HG03342 (cell line): ENCODE results near the gene OPN1SW.

ENCODE experiments used
- ATAC-seq: cut with Tn5 transposase; IDR thresholded peaks from one replicate; pipeline ENCODE4 v1.9.1; 2021; ENCODE audit warnings: mild to moderate bottlenecking, moderate library complexity; ENCODE audit not compliant: unreplicated experiment

Gene OPN1SW

GRCh38 chr7:128759242-128759641, 16.4 kb downstream of the OPN1SW start:
- ATAC-seq: no peak

- no peak for ATAC-seq
Measured at GRCh38 chr7:128758553-128758952, 17.0 kb downstream of the OPN1SW start.

DNA sequence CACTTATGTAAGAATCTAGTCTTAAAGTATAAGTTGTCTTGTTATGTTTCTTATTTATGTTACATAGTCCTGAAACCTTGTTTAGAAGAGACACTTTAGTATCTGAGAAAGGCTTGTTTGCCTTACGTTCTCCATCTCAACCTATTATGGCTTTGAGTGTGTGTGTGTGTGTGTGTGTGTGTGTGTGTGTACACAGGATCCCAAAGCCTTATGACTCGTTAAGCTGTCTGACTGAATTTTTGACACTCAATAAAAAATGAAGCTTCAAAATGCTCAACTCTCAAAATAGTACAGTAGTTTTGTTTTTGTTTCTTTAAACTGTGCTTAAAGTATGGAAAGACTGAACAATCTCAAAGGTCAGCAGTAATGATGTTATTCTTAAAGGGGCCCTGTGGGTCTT, 18.4 kb downstream of the OPN1SW start:
- no peak for ATAC-seq

GRCh38 chr7:128755819-128756476, 19.6 kb downstream of the OPN1SW start:
- ATAC-seq: no peak

DNA sequence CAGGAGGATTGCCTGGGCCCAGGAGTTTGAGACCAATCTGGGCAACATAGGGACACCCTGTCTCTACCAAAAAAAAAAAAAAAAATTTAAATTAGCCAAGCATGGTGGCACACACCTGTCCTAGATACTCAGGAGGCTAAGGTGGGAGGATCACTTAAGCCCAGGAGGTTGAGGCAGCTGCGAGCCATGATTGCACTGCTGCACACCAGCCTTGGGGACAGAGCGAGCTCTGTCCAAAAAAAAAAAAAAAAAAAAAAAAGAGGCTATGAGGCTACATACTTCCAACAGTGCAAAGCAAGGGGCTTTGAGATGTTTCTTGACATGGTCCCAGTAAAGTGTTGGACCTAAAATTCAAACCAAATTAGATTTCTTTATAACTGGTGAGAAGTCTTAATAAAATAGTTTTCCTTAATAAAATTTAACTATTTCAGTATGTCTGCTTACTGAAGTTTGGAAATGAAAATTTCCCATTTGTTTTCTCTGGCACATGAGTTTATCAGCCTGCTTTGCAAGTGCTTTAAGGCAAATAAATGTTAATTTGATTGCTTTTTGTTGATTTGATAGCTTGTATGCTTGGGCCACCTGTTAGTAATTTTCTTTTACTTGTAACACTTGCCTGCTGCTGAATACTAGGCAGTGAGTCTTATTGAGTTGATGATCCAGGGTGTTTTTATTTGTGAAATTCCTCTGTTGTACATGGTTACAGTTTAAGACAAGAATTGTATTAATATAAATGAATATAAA, 20.3 kb downstream of the OPN1SW start:
- no peak for ATAC-seq

- no peak for ATAC-seq
Measured at GRCh38 chr7:128752251-128752650, 23.3 kb downstream of the OPN1SW start.

- ATAC-seq: no peak
Measured at GRCh38 chr7:128747327-128748079, 28.1 kb downstream of the OPN1SW start.

- no peak for ATAC-seq
Measured at GRCh38 chr7:128745706-128746105, 29.9 kb downstream of the OPN1SW start.

DNA sequence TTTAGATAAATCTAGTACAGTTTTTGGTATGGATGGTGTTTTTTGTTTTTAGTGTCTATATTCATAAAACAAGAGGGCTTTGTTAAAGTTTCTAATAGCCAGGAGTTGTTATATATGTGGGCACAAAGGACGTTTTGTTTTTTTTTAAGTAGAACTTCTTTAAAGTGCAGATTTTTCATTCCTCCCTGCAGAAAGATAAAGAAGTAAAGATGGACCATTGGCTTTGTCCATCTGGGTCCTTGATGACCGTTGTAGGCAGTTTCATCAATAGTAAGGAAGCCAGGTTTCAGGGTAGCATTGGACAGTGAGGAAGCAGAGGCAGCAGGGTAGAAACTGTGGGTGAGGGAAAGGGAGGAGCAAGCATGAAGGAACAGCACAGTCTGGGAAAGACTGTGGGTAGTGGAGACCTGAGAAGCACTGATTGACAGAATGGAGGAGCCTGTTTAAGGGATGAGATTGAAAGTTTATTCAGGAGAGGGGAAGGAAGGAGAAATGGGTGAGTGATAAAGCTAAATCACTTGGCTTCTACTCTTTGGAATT, 31.2 kb downstream of the OPN1SW start:
- no peak for ATAC-seq

DNA sequence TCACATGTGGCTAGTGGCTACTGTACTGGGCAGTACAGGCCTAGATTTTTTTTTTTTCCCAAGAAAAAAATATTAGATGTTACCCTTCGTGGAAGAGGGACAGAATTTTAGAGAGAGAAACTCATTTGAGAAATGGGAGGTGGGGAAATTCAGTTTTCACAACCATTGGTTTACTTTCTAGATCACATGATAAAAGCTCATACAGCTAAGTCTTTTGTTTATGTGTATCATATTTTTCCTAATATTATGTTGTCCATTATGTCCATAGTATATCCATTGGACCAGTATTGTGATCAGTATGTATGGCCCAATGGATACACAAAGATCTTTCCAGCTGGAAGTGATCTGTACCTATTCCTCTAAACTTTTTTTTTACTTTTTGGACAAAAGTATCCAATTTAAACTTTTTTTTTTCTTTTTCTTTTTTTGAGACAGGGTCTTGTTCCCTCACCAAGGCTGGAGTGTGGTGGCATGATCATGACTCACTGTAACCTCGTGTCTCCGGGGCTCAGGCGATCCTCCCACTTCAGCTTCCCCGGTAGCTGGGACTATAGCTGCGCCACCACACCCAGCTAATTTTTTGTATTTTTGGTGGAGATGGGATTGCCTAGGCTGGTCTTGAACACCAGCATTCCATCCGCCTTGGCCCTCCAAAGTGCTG, 32.4 kb downstream of the OPN1SW start:
- ATAC-seq: no peak

DNA sequence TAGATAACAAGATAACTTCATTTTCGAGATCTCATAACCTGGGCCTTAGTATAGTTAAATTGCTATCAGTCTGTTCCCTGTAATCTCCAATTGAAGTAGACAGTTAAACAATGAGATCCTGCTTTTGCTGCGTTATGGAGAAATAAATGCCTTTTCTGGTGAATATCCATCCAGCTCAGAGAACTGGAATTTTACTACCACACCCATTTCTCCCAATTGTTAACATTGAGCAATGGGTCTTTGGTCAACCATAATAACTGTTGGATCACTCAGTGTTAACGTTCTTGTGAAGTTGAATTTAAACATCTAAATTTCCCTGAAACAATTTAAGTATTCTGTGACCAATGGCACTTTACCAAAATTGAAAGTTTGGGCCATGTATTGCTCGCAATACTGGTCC, 33.4 kb downstream of the OPN1SW start:
- ATAC-seq: no peak

- no peak for ATAC-seq
Measured at GRCh38 chr7:128741491-128741890, 34.1 kb downstream of the OPN1SW start.

DNA sequence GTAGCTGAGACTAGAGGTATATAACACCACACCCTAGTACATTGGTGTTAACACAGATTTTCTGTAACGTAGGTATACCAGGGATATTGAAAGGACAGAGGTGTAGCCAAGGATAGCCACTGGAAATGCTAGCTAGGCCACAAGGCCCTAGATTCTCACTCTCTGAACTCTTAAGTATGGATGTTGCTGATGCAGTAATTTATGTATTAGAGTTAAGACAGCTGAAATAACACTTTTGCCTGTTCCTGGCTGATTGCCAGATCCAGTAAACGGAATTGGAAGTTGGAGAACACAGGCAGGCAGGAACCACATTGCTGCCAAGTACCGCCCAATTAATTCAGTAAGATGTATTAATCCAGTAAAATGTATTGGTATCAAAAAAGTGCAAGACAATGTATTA, 34.6 kb downstream of the OPN1SW start:
- no peak for ATAC-seq

DNA sequence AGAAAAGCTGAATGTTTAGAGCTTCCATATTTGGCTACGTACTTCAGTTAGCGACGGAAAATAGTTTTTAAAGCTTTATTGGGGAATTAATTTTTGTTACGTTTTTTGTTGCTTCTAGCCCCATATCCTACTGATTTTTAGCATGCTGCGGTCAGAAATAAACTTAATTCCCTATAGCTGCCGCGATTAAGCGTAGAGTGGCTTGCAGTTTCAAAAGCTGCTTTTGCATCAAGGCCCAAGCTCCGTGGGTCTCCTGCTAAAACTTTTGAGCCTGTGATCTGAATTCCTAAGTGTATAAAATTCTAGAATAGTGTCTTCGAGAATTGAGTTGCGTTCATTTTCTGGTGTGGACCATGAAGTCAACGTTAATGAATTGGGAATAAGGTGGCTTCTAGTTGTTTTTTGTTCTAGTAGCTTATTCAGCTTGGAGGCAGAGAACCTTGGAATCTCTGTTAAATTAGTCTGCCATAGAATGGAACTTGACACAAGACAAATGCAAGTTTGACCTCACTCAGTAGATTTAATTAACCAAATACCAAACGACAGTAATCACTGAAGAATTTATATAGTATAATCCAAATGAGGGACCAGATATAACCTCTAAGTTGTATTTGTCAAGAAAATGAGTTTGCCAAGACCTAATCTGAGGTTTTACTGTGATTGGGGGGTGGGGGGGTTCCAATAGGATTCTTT, 35.5 kb downstream of the OPN1SW start:
- no peak for ATAC-seq

- peak; percentile 98 for ATAC-seq
Measured at GRCh38 chr7:128739048-128739962, 36.3 kb downstream of the OPN1SW start, which contains the start of gene CALU. Gene CALU, plus strand, starts transcription at chr7:128739359. Its CDS starts 9,225 bp downstream, at chr7:128748584.

DNA sequence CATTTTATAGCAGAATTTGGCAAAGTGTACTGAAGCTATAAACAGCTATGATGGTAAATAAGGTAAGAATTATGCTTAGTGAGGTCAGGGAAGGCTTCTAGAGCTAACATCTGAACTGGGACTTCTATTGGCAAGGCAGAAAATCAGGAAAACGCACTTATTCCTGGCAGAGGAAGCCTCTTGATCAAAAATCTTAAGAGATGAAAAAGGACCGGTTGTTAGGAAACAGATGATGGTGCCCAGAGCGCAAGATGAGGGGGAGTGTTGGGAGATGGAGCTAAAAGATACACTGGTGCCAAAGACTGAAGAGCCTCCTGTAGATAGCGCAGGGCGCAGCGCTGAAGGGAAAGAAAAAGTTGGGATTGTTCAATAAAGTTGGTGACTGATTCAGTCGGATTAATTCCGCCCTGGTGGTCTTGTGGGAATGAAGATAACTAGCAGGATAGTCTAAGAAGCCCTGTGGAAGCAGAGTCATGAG, 37.0 kb downstream of the OPN1SW start:
- peak; percentile 6 for ATAC-seq

DNA sequence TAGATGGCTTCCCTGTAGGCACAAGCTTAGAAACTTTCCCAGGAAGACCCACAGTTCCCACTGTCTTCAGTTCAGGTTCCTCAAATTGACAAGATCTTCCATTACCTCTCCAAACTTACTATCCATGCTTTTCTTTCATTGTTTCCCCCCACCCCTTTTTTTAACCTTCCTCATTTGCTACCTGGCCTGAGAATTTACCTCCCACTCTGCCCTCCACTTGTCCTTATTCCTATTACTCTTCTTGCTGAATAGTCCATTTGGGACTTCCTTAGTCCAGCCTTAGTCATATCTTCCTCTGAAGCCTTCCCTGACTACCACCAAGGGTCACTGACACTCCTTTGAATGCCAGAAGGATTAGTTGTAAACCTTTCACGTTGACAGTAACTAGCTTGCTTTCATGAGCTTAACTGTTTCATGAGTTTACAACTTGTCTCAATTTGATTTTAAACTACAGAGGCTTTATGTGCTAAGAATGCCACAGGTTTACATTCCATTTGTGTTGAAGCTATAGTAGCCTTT, 37.7 kb downstream of the OPN1SW start:
- no peak for ATAC-seq

- no peak for ATAC-seq
Measured at GRCh38 chr7:128737441-128737840, 38.2 kb downstream of the OPN1SW start.

- ATAC-seq: no peak
Measured at GRCh38 chr7:128735436-128735835, 40.2 kb downstream of the OPN1SW start.
